ENCODE data around the gene KRT83.

Gene KRT83

GRCh38 chr12:52338241-52338960 lies 17.2 kb upstream of the KRT83 start:
- H3K4me3 ChIP-seq (ENCODE audit: low read depth, low read length): no peak overlapping the region

GRCh38 chr12:52337054-52337453 lies 15.9 kb upstream of the KRT83 start:
- no peak overlapping the region for H3K4me3 ChIP-seq (ENCODE audit: low read depth, low read length)
- TF ChIP-seq CTCF (IDR thresholded peaks at IDR 0.05; ENCODE audit: low read depth, low read length): no peak

More at GRCh38 chr12:52338241-52338960, 17.2 kb upstream of the KRT83 start:
- no peak for TF ChIP-seq CTCF (IDR thresholded peaks at IDR 0.05; ENCODE audit: low read depth, low read length)

- TF ChIP-seq CTCF (IDR thresholded peaks at IDR 0.05; ENCODE audit: low read depth, low read length): no peak
- H3K4me3 ChIP-seq (ENCODE audit: low read depth, low read length): no peak overlapping the region
Measured at GRCh38 chr12:52336641-52337040, 15.4 kb upstream of the KRT83 start.

- TF ChIP-seq CTCF (IDR thresholded peaks at IDR 0.05; ENCODE audit: low read depth, low read length): no peak
- H3K4me3 ChIP-seq (ENCODE audit: low read depth, low read length): no peak overlapping the region
Measured at GRCh38 chr12:52335598-52336262, 14.5 kb upstream of the KRT83 start.

- no peak for TF ChIP-seq CTCF (IDR thresholded peaks at IDR 0.05; ENCODE audit: low read depth, low read length)
- no peak overlapping the region for H3K4me3 ChIP-seq (ENCODE audit: low read depth, low read length)
Measured at GRCh38 chr12:52334185-52334584, 13.0 kb upstream of the KRT83 start.

- H3K4me3 ChIP-seq (ENCODE audit: low read depth, low read length): no peak overlapping the region
- TF ChIP-seq CTCF (IDR thresholded peaks at IDR 0.05; ENCODE audit: low read depth, low read length): no peak
Measured at GRCh38 chr12:52333321-52333720, 12.1 kb upstream of the KRT83 start.

- H3K4me3 ChIP-seq (ENCODE audit: low read depth, low read length): no peak overlapping the region
- no peak for TF ChIP-seq CTCF (IDR thresholded peaks at IDR 0.05; ENCODE audit: low read depth, low read length)
Measured at GRCh38 chr12:52332381-52332780, 11.2 kb upstream of the KRT83 start.

Measured in WI38 (cell line).